Mammary epithelial cell (primary cell): ENCODE measurements around the gene FOXI1.

ENCODE experiments used
- CTCF ChIP-seq, 2 donors: IDR thresholded peaks in 1 of 2; conservative IDR thresholded peaks in 1 of 2; 2 replicates each; pipeline ENCODE4 v1.5.1; 2011 to 2012; ENCODE audit warnings: inconsistent platforms in 2 of 2, low read length in 2 of 2, mild to moderate bottlenecking in 2 of 2, control low read depth in 1 of 2, low read depth in 1 of 2; ENCODE audit not compliant: insufficient read depth in 1 of 2; ENCODE audit errors: extremely low read depth in 1 of 2
- EZH2 ChIP-seq: IDR thresholded peaks from 2 replicates; pipeline ENCODE4 v1.6.1; 2012; ENCODE audit warnings: low read length, inconsistent platforms, borderline replicate concordance

GRCh38 chr5:170159101-170159698 is 53.5 kb downstream of the FOXI1 start:
- TF ChIP-seq CTCF (conservative IDR thresholded peaks at IDR 0.05 in 1 of 2, IDR thresholded peaks at IDR 0.05 in 1 of 2; ENCODE audit: extremely low read depth in 1 of 2, insufficient read depth in 1 of 2, low read depth in 1 of 2, low read length in 2 of 2), result no peak
- TF ChIP-seq EZH2, result no peak
